ENCODE results near the gene IFNK.
A peak's percentile ranks its signal among the peaks of the same experiment; 100 is the strongest.

Gene IFNK

DNA sequence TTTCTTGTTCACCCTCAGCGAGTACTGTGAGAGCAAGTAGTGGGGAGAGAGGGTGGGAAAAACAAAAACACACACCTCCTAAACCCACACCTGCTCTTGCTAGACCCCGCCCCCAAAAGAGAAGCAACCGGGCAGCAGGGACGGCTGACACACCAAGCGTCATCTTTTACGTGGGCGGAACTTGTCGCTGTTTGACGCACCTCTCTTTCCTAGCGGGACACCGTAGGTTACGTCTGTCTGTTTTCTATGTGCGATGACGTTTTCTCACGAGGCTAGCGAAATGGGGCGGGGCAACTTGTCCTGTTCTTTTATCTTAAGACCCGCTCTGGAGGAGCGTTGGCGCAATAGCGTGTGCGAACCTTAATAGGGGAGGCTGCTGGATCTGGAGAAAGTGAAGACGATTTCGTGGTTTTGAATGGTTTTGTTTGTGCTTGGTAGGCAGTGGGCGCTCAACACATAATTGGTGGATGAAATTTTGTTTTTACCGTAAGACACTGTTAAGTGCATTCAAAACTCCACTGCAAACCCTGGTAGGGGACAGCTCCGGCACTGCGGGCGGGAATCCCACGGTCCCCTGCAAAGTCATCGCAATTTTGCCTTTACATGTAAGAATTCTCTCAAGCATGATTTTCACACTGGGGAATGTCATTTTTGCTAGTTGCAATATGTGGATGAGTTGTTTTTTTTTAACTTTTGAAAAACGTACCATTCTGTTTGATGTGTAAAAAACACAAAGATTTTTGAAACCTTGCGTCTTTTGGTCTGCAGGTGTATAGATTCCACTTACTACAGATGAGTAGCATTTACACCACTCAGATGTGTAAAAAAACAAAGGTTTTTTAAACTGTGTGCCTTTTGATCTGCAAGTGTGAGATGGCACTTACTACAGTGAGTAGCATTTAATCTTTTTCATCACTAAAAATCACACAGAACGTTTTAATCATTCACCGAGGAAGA is 49.8 kb downstream of the IFNK start:
- DNase-seq (ENCODE audit: low read depth in 2 of 2), result peak; percentile 96

Measured in fibroblast of skin of left quadriceps (primary cell).